Epithelial cell of prostate (primary cell): ENCODE results near the gene IQGAP2.

ENCODE experiments used
- DNase-seq: peaks from one replicate; pipeline ENCODE4 v3.0.0-alpha.2; 2011; ENCODE audit warnings: low read depth, low spot score
- H3K27ac ChIP-seq: fragments of 450-650 bp; 2 replicates; pipeline ENCODE4 v1.5.1; 2017; ENCODE audit warnings: mild to moderate bottlenecking

Gene IQGAP2

GRCh38 chr5:76620166-76620565 is 217.1 kb downstream of the IQGAP2 start:
- no peak for DNase-seq
- no peak overlapping the region for H3K27ac ChIP-seq

GRCh38 chr5:76622076-76622475 is 219.0 kb downstream of the IQGAP2 start:
- no peak overlapping the region for H3K27ac ChIP-seq
- DNase-seq: no peak

- H3K27ac ChIP-seq: no peak within 1 kb of the TSS
- DNase-seq: no peak
These were observed 220.0 kb downstream of the IQGAP2 start, which contains the start of gene F2RL2 for GRCh38 chr5:76622973-76623596. Gene F2RL2, minus strand, starts transcription at chr5:76623403. Its CDS starts 173 bp downstream, at chr5:76623230.

- no peak for DNase-seq
- no peak overlapping the region for H3K27ac ChIP-seq
These were observed 222.2 kb downstream of the IQGAP2 start for GRCh38 chr5:76625087-76625815.

- no peak overlapping the region for H3K27ac ChIP-seq
- no peak for DNase-seq
These were observed 223.7 kb downstream of the IQGAP2 start for GRCh38 chr5:76626738-76627137.

GRCh38 chr5:76634661-76635060 is 231.6 kb downstream of the IQGAP2 start:
- no peak overlapping the region for H3K27ac ChIP-seq
- no peak for DNase-seq

GRCh38 chr5:76637490-76637889 is 234.4 kb downstream of the IQGAP2 start:
- DNase-seq: no peak
- no peak overlapping the region for H3K27ac ChIP-seq

GRCh38 chr5:76638479-76638878 is 235.4 kb downstream of the IQGAP2 start:
- DNase-seq: no peak
- no peak overlapping the region for H3K27ac ChIP-seq

GRCh38 chr5:76641514-76642120 is 238.5 kb downstream of the IQGAP2 start:
- no peak for DNase-seq
- no peak overlapping the region for H3K27ac ChIP-seq

GRCh38 chr5:76642390-76643040 is 239.4 kb downstream of the IQGAP2 start:
- no peak for DNase-seq
- H3K27ac ChIP-seq: no peak overlapping the region

GRCh38 chr5:76643371-76643770 is 240.3 kb downstream of the IQGAP2 start:
- H3K27ac ChIP-seq: no peak overlapping the region
- no peak for DNase-seq

GRCh38 chr5:76649140-76649539 is 246.1 kb downstream of the IQGAP2 start:
- H3K27ac ChIP-seq: no peak overlapping the region
- no peak for DNase-seq

- no peak for DNase-seq
- H3K27ac ChIP-seq: no peak overlapping the region
These were observed 249.8 kb downstream of the IQGAP2 start for GRCh38 chr5:76652809-76653414.

GRCh38 chr5:76657091-76657490 is 254.0 kb downstream of the IQGAP2 start:
- no peak for DNase-seq
- H3K27ac ChIP-seq: no peak overlapping the region

- H3K27ac ChIP-seq: no peak overlapping the region
- DNase-seq: no peak
These were observed 254.7 kb downstream of the IQGAP2 start for GRCh38 chr5:76657683-76658311.

GRCh38 chr5:76660360-76660759 is 257.3 kb downstream of the IQGAP2 start:
- DNase-seq: no peak

GRCh38 chr5:76662521-76662920 is 259.4 kb downstream of the IQGAP2 start:
- no peak for DNase-seq
- no peak overlapping the region for H3K27ac ChIP-seq

More at GRCh38 chr5:76660360-76660759, 257.3 kb downstream of the IQGAP2 start:
- H3K27ac ChIP-seq: no peak overlapping the region

GRCh38 chr5:76663573-76663972 is 260.5 kb downstream of the IQGAP2 start:
- H3K27ac ChIP-seq: no peak overlapping the region
- DNase-seq: no peak

- H3K27ac ChIP-seq: no peak overlapping the region
- DNase-seq: no peak
These were observed 261.0 kb downstream of the IQGAP2 start for GRCh38 chr5:76664079-76664478.

GRCh38 chr5:76667495-76667894 is 264.4 kb downstream of the IQGAP2 start:
- no peak for DNase-seq
- no peak overlapping the region for H3K27ac ChIP-seq
